ENCODE results near the gene NHLH1.
"Not testable (repeated sequence)": the region's sequence is repeated elsewhere in the genome, so short reads cannot be mapped to it uniquely, and the experiment has no call there.

NHLH1 gene

DNA sequence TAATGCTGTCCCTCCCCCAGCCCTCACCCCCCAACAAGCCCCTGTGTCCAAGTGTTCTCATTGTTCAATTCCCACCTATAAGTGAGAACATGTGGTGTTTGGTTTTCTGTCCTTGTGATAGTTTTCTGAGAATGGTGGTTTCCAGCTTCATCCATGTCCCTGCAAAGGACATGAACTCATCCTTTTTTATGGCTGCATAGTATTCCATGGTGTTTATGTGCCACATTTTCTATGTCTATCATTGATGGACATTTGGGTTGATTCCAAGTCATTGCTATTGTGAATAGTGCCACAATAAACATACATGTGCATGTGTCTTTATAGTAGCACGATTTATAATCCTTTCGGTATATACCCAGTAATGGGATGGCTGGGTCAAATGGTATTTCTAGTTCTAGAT lies 17.9 kb downstream of the NHLH1 start:
- DNase-seq: not testable (repeated sequence)

DNA sequence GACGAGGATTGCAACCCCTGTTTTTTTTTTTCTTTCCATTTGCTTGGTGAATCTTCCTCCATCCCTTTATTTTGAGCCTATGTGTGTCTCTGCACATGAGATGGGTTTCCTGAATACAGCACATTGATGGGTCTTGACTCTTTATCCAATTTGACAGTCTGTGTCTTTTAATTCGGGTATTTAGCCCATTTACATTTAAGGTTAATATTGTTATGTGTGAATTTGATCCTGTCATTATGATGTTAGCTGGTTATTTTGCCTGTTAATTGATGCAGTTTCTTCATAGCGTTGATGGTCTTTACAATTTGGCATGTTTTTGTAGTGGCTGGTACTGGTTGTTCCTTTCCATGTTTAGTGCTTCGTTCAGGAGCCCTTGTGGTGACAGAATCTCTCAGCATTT lies 21.5 kb downstream of the NHLH1 start:
- DNase-seq: not testable (repeated sequence)

DNA sequence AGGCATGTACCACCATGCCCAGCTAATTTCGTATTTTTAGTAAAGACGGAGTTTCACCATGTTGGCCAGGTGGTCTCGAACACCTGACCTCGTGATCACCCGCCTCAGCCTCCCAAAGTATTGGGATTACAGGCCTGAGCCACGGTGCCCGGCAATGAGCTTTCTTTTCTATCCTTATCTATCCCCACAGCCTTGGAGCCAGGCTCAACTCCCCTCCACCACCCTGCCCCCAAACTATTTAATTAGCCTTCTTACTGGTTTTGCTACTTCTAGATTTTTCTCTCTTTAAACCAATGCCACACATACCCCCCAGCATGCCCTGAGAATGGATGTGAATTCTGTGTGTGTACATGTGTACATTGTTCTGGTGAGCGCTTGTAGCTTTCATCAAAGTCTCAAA lies 27.8 kb downstream of the NHLH1 start:
- no peak for DNase-seq

DNA sequence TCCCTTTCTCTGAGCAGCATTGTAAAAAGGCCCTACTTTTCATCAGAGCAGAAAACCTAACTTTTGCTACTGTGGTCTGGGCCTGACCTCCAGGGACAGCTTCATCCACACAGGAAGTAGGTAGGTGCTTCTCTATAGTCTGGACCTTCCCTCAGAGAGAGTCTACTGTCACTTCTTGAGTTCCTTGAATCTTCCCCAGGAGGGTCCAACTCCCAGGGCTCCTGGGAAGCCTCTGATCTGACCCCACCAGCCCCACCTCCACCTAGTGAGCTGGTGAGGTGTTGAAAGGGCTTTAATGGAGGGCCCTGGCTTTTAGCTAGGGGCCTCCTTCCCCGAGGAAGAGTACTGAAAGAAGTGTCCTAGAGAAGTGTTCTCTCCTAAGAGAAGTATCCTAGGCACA lies 30.8 kb downstream of the NHLH1 start:
- no peak for DNase-seq

DNA sequence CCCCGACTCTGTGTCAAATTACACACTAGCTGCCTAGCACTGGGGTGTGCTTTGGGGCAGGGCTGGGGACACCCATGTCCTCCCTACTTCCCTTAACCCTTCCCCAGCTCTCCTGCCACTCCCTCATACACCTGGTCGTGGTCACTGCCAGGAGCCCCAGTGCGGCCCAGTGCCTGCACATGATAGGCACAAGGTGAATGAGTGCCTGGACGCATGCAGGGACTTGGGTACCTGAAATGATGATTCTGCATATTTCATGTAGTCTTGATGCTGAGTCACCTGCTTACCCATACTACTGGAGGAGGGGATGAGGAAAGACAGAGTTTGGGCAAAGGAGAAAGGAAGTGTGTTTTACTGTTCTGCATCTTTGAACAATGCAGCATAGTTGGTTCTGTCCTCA lies 32.0 kb downstream of the NHLH1 start:
- no peak for DNase-seq

DNA sequence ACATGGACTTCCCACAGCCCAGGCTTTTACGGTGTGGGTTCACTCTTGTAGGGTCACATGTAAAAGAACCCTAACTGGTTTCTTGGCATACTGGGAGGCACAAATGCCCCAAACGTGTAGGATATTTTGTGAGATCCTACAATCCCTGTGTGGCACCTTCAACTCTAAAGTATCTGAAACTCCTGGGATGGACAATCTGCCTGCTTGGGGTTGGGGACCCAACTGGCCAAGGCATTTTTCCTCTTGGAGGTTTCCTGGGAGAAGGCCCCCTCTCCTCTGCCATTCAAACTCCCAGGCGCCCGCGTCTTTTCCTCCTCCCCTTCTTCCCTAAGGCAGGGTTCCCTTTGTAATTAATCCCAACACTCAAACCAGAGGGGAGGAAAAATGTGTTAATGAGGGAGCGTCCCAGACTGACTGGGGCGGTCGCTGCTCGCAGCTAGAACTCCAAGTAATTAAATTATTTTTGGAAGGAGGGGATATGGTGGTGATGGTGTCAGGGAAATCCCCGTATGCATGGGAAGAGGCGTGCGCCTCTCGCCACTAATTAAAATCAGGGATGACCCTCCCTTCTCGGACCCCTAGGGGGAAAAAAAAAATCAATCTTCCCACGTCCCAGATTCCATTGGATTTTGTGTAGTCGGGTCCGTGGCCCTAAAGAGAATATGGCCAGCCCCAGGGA lies 32.8 kb downstream of the NHLH1 start:
- DNase-seq: no peak

DNA sequence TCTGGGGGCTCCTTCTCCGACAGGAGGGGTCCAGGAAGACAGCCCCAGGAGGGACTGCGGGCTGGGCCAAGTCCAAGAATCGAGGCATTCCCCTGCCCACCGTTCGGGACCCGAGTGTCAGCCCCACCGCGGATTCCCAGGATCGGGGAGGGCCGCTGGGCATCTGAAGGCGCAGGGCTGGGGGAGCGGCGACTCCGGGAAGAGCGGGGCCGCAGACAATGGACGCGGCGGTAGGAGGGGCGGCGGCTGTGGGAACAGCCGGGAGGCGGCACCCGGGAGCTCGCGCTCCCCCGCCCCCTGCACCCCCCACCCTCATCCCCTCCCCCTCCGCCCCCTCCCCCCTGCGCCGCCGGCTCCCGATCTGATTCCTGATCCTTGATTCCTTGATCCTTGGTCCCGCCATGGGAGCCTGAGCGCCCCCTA lies 33.4 kb downstream of the NHLH1 start, which contains the start of gene VANGL2:
TSS of gene VANGL2 (plus strand) at position 342 of the 423 bp plus-strand sequence. CDS start 15,274 bp downstream, outside the sequence.
- peak; percentile 54 for DNase-seq

DNA sequence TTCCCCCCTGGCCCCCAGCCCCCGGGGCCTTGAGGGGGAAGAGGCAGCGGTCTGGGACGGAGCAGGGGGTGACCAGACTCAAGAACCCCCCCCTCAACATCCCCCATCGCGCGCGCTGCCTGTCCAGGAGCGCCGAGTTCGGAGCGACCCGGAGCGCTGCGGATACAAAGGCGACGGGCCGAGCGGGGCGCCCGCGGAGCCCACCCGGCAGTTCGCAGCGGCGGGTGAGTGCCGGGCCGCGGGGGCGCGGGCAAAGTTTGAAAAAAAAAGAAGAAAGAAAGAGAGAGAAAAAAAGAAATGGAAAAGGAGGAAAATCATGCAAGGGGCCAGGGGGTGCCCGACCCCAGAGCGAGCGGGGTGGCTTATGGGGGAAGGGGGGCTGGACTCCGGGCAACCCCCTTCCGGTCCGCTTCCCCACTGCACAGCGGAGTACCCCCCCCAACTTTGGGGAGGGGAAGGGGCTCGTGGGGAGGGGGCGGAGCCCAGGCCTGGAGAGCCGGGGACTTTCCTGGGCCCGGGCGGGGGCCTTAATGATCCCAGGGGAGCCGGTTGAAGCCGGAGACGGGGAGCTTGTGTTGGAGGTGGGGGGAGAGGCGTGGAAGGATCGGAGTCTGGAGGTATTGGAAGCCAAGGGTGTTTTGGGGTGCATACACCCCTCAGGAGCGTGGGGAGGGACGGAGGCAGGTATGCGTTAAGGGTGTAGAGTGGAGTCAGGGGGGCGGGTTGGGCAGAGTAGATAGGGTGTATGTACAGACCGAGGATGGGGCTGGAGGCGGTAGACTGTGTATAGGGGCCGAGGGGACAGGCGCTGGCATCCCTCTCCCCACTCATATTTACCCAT lies 34.0 kb downstream of the NHLH1 start:
- peak; percentile 37 for DNase-seq

DNA sequence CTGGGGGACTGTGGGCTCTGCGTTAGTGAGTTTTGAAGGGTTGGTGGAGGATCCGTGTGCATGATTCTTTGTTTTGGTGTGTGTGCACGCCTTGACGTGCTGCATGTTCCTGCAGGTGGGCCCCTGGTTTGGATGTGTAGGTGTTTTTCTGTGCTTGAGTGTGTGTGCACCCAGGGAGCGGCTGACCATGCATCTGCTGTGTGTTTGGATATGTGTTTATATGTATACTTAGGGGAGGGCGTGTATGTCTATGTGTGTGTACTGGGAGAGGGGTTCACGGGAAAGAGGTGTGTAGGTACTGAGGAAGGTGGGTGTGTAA lies 34.6 kb downstream of the NHLH1 start:
- DNase-seq: no peak

DNA sequence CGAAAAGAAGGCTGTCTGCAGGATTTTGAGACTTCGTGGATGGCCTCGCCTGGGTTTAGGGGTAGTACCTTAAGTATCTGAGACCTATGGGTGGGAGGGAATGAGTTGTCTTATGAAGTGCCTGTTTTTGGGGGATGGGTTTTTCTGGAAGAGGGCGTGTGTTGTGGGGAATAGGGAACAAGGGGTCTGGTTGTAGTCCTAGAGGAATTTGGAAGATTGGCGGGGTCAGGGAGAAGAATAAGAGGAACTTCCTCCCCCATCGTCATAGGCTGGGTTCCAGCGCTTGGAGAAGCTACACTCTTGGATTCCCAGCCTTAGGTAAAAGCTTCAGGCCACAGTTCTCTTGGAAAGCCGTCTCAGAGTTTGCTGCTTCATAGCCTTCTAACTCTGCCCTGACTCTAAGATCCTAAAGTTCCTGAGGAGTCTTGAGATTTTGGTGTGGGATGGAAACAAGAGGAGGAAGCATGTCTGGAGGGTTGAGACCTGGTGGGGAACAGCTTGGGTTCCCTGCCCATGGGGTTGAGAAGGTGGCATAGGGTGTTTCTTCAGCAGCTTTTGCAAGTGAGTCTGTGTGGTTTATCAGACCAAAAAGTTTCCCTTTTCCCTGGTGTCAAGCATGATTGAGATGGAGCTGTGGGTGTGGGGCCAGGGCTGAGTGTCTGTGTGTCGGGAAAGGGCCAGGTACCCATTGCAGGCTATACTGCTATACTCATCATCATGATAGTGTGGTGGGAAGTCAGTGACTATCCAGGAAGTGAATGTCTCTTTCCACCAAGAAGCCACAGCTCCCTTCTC lies 35.3 kb downstream of the NHLH1 start:
- DNase-seq: no peak

DNA sequence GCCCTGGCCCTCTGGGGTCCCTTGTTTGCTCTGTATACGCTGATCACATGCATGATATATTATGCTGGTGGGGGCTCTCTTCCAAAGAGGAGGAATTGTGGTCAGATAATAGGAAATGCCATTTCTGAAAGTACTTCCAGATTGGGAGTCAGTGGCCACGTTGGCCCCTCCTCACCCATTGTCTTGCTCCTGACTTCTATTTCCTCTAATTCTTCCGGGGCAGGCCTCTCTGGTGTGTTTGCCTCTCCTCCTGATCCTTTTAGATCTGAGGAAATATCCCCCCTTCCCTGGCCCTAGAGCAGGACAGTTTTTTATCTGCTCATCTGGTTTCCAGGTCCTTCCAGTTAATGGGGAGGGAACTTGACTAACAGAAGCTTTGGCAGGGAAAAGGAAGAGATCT lies 36.4 kb downstream of the NHLH1 start:
- DNase-seq: no peak

DNA sequence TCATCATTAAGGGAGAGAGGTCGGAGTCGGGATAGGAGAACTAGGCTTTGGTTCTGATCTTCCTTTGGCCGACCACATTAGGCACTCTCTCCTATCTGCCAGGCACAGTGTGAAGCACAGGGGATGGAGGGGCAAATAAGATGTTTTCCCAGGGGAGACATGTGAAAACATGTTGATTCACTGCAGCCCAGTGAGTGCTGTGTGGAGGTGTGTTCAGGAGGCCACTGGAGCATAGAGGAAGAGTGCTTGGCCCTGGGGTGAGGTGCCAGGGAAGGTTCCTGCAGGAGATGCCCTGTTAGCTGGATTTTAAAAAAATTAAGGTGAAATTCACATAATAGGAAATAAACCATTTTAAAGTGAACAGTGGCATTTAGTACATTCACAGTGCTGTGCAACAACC lies 37.2 kb downstream of the NHLH1 start:
- peak; percentile 12 for DNase-seq

DNA sequence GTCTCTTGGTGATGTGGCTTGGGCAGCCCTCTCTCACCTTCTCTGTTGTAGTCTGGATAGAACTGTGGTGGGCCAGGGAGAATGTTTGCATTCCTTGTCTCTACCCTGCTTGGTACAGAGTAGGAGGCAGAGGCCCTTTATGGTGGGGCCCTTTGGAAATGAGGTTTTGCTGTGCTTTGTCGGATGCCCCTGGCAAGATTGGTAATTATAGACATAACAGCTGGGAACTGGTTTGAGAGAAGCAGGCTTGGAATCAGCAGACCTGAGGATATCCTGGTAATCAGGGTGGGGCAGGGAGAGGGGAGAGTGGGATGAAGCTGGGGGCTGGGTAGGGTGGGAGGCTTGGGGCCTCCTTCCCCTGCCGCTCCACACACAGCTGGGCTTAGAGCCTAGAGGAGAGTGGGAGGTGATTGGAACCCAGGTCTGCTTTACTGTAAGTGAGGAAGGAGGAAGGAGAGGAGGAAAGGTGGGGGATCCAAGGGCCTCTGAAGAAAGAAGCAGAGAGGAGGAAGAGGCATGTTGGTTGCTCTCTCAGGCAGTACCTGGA lies 38.5 kb downstream of the NHLH1 start:
- no peak for DNase-seq

DNA sequence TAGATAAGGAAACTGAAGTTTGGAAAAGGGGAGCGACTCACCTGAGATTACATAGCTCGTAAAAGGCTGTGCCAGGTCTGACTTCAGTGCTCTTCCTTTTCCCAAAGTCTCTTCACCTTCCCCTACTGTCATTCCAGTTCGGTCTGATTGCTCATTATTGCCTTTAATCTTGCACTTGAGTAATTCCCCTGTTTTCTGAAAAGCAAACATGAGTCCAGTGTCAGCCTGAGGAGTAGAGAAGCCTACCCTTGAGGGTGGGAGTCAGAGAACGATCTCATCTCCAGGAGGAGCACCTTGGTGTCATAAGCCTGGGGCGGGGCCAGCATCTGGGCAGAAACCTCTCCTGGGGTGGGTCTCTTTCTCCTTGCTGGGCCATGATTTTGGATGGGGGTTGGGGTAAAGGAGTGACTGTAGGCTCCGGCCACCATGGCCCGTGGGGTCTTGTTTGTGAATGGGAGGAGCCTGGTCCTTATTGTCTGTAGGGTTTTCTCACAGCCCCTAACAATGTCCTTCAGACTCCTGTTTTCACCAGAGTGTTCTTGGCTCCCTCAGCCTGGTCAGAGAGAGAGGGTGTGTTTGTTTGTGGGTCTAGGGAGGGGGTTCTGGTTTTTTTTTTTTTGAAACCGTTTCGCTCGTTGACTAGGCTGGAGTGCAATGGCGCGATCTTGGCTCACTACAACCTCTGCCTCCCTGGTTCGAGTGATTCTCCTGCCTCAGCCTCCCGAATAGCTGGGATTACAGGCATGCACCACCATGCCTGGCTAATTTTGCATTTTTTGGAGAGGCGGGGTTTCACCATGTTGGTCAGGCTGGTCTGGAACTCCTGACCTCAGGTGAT lies 39.5 kb downstream of the NHLH1 start:
- DNase-seq: no peak

DNA sequence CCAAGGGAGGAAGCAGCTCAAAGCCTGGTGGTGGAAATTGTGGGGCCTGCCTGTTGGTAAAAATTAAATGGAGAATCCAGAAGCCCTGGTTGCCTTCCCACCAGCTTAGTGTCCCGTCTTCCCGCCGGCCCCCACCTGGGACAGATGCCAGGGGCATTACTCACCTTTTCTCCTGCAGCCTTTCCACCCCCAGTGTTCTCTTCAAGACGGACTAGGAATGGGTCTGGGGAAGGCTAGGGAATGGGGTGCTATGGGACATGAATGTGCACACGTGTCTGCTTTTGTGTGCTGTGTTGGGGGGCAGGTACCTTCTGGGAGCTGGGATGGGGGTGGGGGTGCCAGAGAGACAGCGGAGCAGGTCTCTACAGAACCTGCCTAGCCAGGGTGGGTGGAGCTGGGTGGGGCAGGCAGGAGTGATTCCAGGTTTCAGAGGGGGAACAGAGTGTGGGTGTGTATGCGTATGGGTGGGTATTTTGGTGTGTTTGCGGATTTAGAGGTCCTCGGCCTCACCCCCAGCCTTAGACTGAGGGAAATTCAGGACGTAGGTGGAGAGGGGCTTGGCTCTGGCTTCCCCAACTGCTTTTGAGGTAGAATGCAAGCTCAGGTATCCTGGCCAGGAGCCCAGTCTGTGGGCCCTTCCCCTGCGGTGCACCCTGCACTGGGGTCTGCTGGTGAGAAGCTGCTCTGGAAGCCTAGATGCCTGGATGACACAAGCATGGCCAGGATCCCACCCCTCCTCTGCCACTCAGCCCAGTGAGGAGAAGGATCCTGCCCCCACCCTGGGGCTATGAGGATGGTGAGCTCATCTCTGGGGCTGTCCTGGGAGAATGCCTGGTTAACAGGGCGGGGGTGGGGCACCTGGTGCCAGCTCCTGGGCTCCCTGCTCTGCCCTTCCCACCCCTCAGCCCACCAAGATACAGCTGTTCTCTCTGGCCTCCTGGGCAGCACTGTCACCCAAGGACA lies 41.2 kb downstream of the NHLH1 start:
- no peak for DNase-seq

DNA sequence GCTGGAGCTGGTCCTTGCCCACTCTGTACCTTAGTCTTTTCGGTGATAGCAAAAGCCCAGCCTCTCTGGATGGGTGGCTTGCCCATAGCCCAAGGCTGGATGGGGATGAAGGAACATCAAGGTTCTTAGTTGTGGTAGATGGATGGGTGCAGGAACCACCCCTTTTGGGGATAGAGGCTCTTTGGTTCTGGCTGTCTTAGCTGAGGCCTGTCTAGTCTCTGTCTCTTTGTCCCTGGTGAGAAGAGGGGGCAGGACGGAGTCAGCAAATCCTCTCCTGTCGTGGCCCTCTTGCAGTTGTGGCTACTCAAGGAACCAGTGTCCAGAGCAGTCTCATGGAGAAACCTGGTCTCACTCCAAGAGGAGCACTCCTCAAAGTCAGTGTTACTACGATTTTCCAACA lies 42.0 kb downstream of the NHLH1 start:
- DNase-seq: no peak

DNA sequence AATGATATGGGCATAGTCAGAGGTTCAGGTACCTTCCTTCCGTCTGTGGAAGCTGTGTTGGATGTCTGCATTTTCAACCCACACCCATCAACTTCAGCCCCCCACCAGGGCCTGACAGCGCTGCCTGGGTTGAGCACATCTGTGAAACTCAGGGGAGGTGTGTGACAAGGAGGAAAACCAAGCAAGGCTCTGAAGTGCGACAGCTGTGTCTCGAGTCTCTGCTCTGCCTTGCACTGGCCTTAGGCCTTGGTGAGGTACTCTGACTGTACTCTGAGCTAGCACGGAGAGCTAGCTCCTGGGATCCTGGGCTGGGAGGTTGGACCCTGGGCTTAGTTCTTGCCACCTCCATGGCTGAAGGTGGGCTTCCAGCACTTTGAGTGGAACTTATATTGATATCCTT lies 42.6 kb downstream of the NHLH1 start:
- DNase-seq: no peak

DNA sequence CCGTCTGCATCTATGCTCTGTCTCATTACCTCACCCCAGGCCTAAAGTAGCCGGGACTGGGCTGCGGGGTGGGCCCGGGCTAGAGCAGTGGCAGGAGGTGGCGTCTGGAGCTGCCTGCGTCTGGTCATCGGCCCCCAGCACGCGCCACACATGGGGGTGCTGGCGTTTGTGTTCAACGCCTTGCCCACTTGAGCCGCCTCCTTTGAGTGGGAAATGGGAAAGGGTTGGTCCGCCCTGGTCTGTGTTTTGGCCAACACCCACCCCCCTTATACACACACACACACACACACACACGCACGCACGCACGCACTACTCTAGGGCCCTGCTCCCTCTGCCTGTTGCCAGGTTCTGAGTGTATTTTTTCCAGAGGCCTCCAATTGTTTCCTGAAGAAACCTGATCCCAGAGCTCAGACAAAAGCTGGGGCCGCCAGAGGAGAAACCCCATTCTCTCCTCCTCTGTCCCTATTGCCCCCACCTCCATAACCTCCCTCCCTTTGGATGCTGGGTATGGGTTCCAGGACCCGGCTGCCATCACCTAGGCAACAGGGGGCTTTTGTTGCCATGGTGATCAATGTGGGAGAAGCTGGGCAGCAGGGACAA lies 43.6 kb downstream of the NHLH1 start:
- peak; percentile 40 for DNase-seq

DNA sequence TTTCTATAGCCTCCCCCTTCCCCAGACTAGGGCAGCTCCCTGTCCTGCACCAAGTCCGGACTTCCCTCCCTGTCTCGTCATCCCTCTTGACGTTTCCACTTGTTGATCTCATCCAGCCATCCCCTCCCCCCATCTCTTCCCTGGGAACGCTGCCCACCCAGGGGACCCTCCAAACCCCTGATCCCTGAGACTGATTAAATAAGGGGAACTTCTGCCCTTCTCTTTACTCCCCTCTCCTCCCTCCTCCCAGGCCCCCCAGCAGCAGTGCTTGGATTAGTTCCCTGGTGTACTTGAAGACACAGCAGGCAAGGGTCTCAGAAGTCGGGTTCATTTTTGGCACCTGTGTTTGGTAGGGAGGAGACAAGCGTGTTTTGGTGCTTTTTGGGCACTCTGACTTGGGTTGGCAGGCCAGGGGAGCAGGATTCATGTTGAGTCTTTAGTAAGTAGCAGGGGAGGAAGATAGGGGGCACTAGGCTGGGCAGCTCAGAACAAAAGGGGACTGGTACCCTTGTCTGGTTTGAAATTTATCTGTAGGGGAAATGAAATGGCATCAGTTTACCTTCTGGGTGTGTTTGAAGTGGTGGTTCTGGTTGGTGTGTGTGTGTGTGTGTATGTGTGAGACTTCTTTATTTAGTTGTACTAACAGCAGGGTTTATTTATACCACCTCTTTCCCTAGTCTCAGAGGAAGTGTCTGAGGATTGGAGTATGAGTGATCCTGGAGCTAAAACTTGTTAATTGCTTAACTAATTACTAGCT lies 44.6 kb downstream of the NHLH1 start:
- DNase-seq: no peak

DNA sequence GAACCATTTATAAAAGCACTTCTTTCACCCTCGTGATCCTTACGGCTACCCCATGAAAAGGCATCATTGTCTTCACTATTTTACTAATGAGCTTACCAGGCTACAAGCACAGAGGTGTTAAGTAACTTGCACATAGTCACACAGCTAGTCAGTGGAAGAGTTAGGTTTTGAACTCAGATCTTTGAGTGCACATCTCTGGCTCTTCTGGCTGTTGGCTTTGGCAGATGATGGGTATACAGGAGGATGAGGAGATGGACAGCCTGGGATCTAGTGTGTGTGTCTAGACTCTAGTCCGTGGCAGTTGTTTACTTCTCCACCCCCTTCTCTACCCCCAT lies 45.1 kb downstream of the NHLH1 start:
- no peak for DNase-seq

Data from DMS79 treated with DMSO at 0.1 percent for 48 hours (cell line).